Mucosa of descending colon (tissue), 3 donors: ENCODE data around the gene SMPDL3A. TPM values are rescaled to one million over a fixed set of nuclear protein-coding genes. Genes with fewer than 3 reads are reported as not detected.

Experiments
- ATAC-seq: fragments of 200-7000 bp; cut with Tn5 transposase; one replicate; pipeline ENCODE4 v1.9.1; 2020; ENCODE audit warnings: mild to moderate bottlenecking, moderate library complexity
- DNase-seq, 3 donors: peaks; one replicate each; pipeline ENCODE4 v3.0.0-alpha.2; 2020
- H3K36me3 ChIP-seq: fragments of 200-600 bp; one replicate; pipeline ENCODE4 v1.8.0; 2021; ENCODE audit warnings: low read depth, mild to moderate bottlenecking
- H3K4me1 ChIP-seq: fragments of 200-600 bp; one replicate; pipeline ENCODE4 v1.8.0; 2021; ENCODE audit warnings: low read depth, mild to moderate bottlenecking
- H3K4me3 ChIP-seq: fragments of 200-600 bp; one replicate; pipeline ENCODE4 v1.8.0; 2021; ENCODE audit warnings: mild to moderate bottlenecking
- H3K9me3 ChIP-seq: fragments of 200-600 bp; one replicate; pipeline ENCODE4 v1.8.0; 2021; ENCODE audit warnings: mild to moderate bottlenecking
- CTCF ChIP-seq: fragments of 200-600 bp; IDR thresholded peaks from one replicate; pipeline ENCODE4 v1.8.0; 2022; ENCODE audit warnings: antibody characterized with exemption, mild to moderate bottlenecking
- intact Hi-C, 2 donors: fragments of 100-400 bp; cut with DNase I in 1 of 2; cut with micrococcal nuclease in 1 of 2; formaldehyde crosslinking; loops; one replicate each; pipeline versions ENCODE4 v1.11.0 to v1.11.1; 2022; cut with DNase I, micrococcal nuclease
- total RNA-seq, 3 donors: library from RNA; stranded (reverse); fragmentation: NEBNext Ultra II Directional in 2 of 3; extraction: Animal tissue kit (Norgen Biotek cat#: 25700) in 2 of 3; gene quantifications; one replicate each; pipeline versions ENCODE4 v1.2.1 to v1.2.4, GENCODE V29; 2021 to 2023
- donor health status: DM: no; HTN: no; CAD: no; lungs with moderate emphysema.
- donor health status: DM: no; HTN: no; CAD: no.
- donor health status: DM: no; HTN: yes; CAD: no.

The SMPDL3A gene
- total RNA-seq, 3 donors from 2014 or later = 81.7 to 192 (median 158) TPM

GRCh38 chr6:122808121-122808885 is 19.2 kb downstream of the SMPDL3A start:
- Histone ChIP-seq H3K36me3 (no peaks in the 10 kb centered on the region), H3K9me3 (no peaks in the 10 kb centered on the region), H3K4me1 (no peaks in the 10 kb centered on the region), H3K4me3 (no peak overlapping the region)
- no peak for DNase-seq
- intact Hi-C loops = no loop called here
- TF ChIP-seq CTCF = no peak
- ATAC-seq = no peak

- DNase-seq = no peak
- Histone ChIP-seq H3K36me3 (no peaks in the 10 kb centered on the region), H3K9me3 (no peaks in the 10 kb centered on the region), H3K4me1 (no peaks in the 10 kb centered on the region), H3K4me3 (no peak overlapping the region)
- no peak for TF ChIP-seq CTCF
- intact Hi-C loops = no loop called here
- ATAC-seq = no peak
Observed at GRCh38 chr6:122809001-122809400, 19.9 kb downstream of the SMPDL3A start.

- H3K4me1 ChIP-seq = no peaks in the 10 kb centered on the region
- intact Hi-C loops = no loop called here
- ATAC-seq = no peak
- DNase-seq = no peak
- H3K36me3 ChIP-seq = no peaks in the 10 kb centered on the region
- no peak overlapping the region for H3K4me3 ChIP-seq
- no peaks in the 10 kb centered on the region for H3K9me3 ChIP-seq
- TF ChIP-seq CTCF = no peak
Observed at GRCh38 chr6:122809691-122810090, 20.6 kb downstream of the SMPDL3A start.

GRCh38 chr6:122810189-122810588 is 21.1 kb downstream of the SMPDL3A start:
- TF ChIP-seq CTCF = no peak
- Histone ChIP-seq H3K9me3 (no peaks in the 10 kb centered on the region), H3K4me3 (no peak overlapping the region), H3K36me3 (no peaks in the 10 kb centered on the region), H3K4me1 (no peaks in the 10 kb centered on the region)
- no peak for ATAC-seq
- intact Hi-C loops = no loop called here
- no peak for DNase-seq

GRCh38 chr6:122817358-122817757 is 28.3 kb downstream of the SMPDL3A start:
- intact Hi-C loops = no loop called here
- no peak for ATAC-seq
- no peaks in the 10 kb centered on the region for H3K36me3 ChIP-seq
- no peaks in the 10 kb centered on the region for H3K4me1 ChIP-seq
- TF ChIP-seq CTCF = no peak
- DNase-seq = no peak
- H3K9me3 ChIP-seq = no peaks in the 10 kb centered on the region
- H3K4me3 ChIP-seq = no peak overlapping the region
